ENCODE measurements around the gene SDHAF2. TPM values are rescaled to one million over a fixed set of nuclear protein-coding genes. Genes with fewer than 3 reads are reported as not detected.

Gene SDHAF2
- total RNA-seq, 1 donor from 2014 or later: 40.4 TPM

Other genes starting within 250 kb of the SDHAF2 start
- not detected for gene PGA3, start 226.6 kb upstream of the SDHAF2 start, total RNA-seq
- gene PGA4, start 207.8 kb upstream of the SDHAF2 start, total RNA-seq: not detected
- gene PGA5, start 188.9 kb upstream of the SDHAF2 start, total RNA-seq: not detected
- gene VWCE, start 134.8 kb upstream of the SDHAF2 start, total RNA-seq: 4.1 TPM
- gene DDB1, start 97.0 kb upstream of the SDHAF2 start, total RNA-seq: 193 TPM
- gene TKFC, start 96.9 kb upstream of the SDHAF2 start, total RNA-seq: 99.8 TPM
- 48.4 TPM for gene CYB561A3, start 68.2 kb upstream of the SDHAF2 start, total RNA-seq
- gene TMEM138, start 67.8 kb upstream of the SDHAF2 start, total RNA-seq: 69.5 TPM
- 17.3 TPM for gene TMEM216, start 37.5 kb upstream of the SDHAF2 start, total RNA-seq
- 124 TPM for gene CPSF7, start 149 bp upstream of the SDHAF2 start, total RNA-seq
- gene LRRC10B, start 78.6 kb downstream of the SDHAF2 start, total RNA-seq: 0.89 TPM
- gene SYT7, start 151.0 kb downstream of the SDHAF2 start, total RNA-seq: 6.7 TPM

Data from ureter (tissue), 1 donor.